Fibroblast of upper back skin (primary cell): ENCODE results near the gene CLASP2.
"Not testable (repeated sequence)": the region's sequence is repeated elsewhere in the genome, so short reads cannot be mapped to it uniquely, and the experiment has no call there.

ENCODE experiments used
- DNase-seq: peaks from one replicate; pipeline ENCODE4 v3.0.0-alpha.2; 2013

The CLASP2 gene

GRCh38 chr3:33538678-33539339 lies 179.2 kb downstream of the CLASP2 start:
- DNase-seq, result no peak

DNA sequence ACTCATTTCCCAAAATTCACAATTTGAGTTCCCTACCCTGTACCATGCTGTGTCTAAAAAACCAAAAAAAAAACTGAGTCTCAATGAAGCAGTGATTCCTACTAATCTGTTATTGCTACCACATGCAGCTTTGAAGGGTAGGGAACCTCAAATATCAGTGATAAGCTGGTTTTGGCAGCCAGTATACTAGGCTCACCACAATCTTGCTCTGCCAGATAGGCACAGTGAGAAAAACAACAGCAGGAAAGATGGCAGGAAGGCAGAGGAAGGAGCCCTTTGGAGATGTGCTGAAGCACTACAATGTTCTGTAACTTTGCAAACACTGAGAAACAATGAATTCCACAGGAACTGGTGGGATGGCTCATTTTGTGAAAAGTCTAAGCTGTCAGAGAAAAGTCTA lies 180.9 kb downstream of the CLASP2 start:
- DNase-seq, result no peak

GRCh38 chr3:33526787-33527186 lies 191.3 kb downstream of the CLASP2 start:
- DNase-seq, result no peak

GRCh38 chr3:33525232-33525631 lies 192.8 kb downstream of the CLASP2 start:
- DNase-seq, result no peak

DNA sequence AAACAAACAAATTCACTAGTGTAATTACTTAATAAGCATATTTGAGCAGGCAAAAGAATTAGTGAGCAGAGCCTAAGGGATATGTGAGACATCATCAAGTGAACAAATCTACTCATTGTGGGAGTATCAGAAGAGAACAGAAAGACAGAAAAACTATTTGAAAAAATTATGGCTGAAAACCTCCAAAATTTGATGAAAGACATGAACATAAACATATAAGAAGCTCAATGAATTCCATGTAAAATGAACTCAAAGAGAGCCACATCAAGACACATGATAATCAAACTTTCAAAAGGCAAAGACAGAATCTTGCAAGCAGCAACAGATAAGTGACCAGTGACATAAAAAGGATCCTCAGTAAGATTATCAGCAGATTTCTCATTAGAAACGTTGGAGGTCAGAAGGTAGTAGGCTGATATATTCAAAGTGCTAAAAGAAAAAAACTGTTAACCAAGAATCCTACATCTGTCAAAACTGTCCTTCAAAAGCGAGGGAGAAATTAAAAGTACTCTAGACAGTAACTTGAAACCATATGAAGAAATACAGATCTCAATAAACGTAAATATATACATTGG lies 194.9 kb downstream of the CLASP2 start:
- DNase-seq, result no peak

DNA sequence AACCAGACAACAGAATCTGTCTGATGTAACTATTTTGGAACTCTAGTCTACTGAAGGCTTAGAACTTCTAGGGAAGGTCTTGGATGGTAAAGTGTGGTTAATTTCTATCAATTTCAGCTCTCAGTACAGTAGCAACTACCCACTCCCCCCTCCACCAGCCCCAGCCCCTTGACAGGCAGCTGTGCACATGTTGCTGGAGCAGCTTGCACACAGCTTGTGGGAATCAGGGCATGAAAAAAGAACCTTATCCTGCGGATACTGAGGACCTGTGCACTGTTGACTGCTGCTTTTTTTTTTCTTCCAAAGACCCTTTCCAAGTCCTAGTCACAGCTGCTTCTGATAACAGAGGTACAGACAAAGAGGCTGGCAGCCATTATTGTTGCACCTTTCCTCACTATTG lies 196.3 kb downstream of the CLASP2 start:
- no peak for DNase-seq

- no peak for DNase-seq
These were observed 204.7 kb downstream of the CLASP2 start for GRCh38 chr3:33513262-33513863.

- no peak for DNase-seq
These were observed 213.0 kb downstream of the CLASP2 start for GRCh38 chr3:33505027-33505426.

DNA sequence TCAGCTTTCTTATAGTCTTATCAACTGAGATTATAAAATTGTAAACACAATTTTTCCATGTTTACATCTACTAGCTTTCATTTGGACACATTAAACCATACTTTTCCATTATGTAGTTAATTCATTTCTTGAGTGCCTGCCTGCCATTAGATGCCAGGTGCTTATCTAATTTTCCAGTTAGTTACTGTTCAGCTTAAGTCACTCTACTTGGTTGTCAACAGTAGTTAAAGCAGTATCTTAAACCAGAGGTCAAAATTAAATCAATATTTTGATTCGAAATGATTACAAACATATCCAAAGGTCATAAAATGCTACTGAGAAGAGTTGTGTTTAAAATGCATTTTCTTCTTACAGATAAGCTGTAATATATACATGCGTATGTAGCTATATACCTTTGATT lies 221.6 kb downstream of the CLASP2 start:
- no peak for DNase-seq

DNA sequence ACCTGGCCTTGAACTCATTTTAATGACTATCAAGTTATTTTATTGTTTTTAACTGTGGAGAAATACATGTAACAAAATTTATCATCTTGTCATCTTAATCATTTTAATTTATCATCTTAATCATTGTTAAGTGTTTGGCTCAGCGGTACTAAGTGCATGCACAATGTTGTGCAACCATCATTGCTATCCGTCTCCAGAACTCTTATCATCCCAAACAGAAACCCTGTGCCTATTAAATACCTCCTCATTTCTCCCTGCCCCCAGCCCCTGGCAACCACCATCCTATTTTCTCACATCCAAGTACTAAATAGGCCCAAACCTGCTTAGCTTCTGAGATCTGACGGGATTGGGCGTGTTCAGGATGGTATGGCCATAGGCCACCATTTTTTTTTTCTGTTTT lies 226.3 kb downstream of the CLASP2 start:
- DNase-seq, result no peak

DNA sequence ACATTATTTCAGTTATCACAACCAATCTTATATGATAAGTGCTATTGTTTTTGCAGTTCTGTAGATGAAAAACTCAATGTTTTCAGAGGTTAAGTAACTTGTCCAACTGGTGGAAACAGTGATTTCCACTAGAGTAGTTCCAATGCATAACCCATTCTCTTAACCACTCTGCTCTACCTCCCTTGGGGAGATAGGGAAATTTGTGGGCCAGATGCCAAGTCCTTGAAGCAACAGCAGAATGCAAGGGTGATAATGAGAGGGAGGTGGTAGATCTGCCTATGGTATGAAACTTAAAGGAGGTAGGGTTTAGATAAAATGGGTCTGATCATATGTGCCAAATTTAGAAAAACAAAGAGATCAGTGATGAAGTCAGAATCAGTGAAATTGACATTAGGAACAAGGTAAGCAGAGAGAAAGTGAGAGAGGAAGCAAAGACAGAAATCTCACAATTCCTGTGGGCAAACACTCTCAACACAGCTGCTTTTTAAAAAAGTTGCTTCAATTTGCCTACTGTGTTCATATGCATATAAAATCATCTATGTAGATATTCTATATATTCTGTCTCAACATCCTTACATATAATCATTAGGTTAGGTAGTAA lies 227.3 kb downstream of the CLASP2 start:
- DNase-seq, result no peak

- peak; percentile 10 for DNase-seq
These were observed 229.4 kb downstream of the CLASP2 start for GRCh38 chr3:33488683-33489082.

- DNase-seq, result no peak
These were observed 229.8 kb downstream of the CLASP2 start for GRCh38 chr3:33488246-33488645.

GRCh38 chr3:33482111-33482521 lies 235.9 kb downstream of the CLASP2 start:
- DNase-seq, result peak; percentile 67

DNA sequence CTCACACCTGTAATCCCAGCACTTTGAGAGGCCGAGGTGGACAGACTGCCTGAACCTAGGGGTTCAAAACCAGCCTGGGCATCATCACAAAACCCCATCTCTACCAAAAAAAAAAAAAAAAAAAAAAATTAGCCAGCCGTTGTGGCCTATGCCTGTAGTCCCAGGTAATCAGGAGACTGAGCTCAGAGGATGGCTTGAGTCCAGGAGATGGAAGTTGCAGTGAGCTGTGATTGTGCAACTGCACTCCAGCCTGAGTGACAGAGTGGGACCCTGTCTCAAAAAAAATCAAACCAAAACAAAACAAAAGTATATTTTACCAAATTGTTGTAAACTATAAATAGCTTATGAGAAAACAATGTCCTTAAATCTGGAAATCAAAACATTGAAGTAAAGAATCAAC lies 243.2 kb downstream of the CLASP2 start:
- DNase-seq, result no peak

DNA sequence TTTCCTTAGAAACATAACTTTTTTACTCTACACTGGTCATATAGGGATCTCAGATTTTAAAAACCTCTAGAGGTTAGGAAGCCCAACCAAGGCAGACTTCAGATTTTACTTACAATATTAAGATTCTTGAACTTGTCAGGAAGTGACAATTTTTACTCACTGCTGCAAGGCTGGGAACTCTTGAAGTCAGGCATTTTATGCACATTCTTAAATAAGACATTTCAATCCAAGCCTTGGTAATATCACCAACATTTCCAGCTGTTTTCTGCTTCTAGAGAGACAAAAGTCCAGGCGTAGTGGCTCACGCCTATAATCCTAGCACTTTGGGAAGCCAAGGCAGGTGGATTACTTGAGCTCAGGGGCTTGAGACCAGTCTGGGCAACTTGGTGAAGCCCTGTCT lies 244.2 kb downstream of the CLASP2 start:
- no peak for DNase-seq

- DNase-seq, result peak; percentile 3
These were observed 250.3 kb downstream of the CLASP2 start for GRCh38 chr3:33467786-33468185.

DNA sequence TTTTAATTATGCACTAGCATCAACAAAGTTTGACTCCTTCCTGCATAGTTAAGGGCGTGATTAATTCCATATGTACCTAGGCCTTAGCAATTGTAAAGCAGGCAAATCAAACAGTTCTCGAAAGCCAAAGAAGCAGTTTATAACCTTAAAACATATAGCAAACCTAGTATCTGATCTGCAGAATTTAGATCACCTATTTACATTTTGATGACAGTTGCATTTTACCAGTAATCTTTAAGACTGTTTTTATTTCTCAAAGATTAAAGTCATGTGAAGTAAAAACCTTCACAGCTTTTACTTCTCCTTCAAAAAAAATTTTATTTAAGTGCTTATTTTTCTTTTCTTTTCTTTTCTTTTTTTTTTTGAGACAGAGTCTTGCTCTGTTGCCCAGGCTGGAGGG lies 257.0 kb downstream of the CLASP2 start:
- no peak for DNase-seq

DNA sequence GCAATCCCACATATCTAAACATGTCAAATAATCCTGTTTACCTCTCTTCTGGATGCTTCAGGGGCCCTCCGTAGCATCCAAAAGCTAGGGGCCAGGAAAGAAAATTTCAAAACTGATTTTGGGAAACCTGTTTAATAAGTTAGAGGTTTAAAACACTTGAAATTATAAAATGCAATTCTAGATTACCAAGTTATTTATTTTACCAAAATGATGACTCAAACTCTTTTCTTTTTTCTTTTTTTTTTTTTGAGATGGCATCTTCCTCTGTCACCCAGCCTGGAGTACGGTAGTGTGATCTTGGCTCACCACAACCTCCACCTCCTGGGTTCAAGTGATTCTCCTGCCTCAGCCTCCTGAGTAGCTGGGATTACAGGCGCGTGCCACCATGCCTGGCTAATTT lies 258.5 kb downstream of the CLASP2 start:
- not testable (repeated sequence) for DNase-seq

- DNase-seq, result no peak
These were observed 259.6 kb downstream of the CLASP2 start for GRCh38 chr3:33458446-33458845.

DNA sequence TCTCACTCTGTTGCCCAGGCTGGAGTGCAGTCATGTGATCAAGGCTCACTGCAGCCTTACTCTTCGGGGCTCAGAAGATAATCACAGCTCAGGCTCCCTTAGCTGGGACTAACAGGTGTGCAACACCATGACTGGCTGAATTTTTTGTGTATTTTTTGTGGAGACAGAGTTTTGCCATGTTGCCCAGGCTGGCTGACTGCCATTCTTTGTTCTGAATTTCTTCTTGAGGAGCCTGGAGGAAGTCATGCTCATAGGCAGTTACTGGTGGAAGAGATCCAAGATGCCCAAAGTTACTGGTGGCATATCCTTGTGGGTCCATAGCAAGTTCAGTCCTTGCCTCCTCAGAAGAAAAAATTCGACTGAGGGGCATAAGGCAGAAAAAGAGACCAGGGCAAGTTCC lies 261.3 kb downstream of the CLASP2 start:
- DNase-seq, result no peak

DNA sequence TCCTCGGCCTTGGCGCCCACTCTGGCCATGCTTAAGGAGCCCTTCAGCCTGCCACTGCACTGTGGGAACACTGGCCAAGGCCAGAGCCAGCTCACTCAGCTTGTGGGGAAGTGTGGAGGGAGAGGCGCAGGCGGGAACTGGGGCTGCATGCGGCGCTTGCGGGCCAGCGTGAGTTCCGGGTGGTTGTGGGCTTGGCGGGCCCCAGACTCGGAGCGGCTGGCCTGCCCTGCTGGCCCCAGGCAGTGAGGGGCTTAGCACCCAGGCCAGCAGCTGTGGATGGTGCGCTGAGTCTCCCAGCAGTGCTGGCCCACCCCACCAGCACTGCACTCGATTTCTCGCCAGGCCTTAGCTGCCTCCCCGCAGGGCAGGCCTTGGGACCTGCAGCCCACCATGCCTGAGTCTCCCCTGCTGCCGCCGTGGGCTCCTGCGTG lies 264.7 kb downstream of the CLASP2 start:
- no peak for DNase-seq

DNA sequence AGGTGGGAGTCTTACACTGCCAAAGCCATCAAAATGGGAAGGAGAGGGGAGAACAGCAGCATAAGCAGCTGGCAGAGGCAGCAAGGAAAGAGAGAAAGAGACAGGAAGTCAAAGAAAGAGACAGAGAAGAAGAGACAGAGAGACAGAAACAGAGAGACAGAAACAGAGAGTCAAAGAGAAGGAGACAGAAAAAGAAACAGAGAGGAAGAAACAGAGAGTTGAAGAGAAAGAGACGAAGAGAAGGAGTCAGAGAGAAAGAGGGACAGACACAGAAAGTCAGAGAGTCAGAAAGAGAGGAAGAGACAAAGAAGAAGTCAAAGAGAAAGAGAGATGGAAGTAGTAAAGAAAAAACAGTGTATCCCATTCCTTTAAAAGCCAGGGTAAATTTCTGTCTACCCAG lies 266.1 kb downstream of the CLASP2 start:
- not testable (repeated sequence) for DNase-seq

DNA sequence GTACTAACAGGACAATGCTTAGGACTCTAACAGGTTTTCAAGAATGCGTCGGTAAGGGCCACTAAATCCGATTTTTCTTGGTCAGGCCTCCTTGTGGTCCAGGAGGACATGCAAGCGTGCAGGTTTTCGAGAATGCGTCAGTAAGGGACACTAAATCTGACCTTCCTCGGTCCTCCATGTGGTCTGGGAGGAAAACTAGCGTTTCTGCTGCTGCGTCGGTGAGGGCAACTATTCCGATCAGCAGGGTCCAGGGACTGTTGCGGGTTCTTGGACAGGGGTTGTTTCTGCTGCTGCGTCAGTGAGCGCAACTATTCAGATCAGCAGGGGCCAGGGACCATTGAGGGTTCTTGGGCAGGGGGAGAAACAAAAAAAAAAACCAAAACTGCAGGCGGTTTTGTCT lies 270.1 kb downstream of the CLASP2 start:
- DNase-seq, result no peak
